NCI-H2107 treated with DMSO at 0.1 percent for 48 hours (cell line): Measurements from ENCODE around the gene FIGN.

Source experiments
- DNase-seq: peaks from one replicate; lab custom pipeline; 2025; ENCODE audit not compliant: unreplicated experiment; lab: John Stamatoyannopoulos, UW

Gene FIGN

DNA sequence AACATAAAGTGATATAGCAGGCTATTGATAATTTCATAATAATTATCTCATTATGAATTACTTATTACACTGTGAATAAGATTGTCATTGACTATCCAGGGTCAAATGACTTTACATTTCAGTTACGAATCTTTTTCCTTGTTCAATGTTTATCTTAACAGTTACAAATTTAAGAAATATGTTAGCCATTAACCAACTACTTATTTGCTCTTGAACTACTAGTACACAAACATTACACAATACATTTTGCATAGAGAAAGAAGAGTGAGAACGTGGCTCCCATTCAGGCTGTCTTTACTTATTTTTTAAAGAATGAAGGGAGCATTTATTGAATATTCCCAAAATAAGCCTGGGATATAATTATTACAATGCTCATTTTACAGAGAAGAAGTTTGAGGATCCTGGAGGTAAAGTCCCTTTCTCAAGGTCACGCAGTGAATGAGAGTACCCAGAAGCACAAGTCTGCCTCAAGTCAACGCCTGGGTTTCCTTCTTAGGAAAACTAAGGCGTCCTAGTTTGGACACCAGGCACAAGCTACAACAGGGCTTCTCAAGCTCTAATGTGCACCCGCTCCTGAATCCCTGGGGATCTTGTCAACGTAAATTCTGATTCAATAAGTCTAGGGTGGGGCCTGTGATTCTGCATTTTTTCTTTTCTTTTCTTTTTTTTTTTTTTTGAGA, 164.2 kb downstream of the FIGN start:
- DNase-seq: no peak

DNA sequence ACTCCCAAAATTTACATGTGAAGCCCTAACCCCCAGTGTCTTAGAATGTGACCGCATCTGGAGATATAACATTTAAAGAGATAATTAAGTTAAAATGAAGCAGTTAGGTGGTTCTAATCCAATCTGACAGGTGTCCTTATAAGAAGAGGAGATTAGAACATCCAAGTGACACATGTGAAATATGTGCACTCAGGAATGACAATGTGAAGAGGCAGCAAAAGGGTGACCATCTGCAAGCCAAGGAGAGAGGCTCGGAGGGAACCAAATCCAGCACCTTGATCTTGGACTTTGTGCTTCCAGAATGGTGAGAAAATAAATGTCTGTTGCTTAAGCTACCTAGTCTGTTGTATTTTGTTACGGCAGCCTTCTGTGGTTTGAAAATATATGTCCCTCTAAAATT, 165.4 kb downstream of the FIGN start:
- no peak for DNase-seq

DNA sequence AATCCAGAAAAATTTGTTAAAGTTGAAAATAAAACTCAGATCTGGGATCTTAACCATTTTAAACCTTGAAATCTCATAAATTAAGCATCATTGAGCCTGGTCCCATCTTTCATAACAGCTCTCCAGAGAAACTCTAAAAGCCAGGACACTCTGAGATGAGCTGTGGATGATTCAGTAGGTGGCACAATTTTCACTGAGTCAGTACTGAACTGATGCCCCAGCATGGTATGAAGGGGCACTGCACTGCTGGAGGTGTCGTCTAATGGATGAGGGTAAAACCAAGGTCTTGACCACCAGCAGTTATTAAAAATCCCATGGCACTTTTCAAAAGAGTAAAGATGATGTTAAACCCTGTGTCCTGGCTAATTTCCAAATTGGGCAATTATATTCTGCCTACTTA, 170.6 kb downstream of the FIGN start:
- no peak for DNase-seq

GRCh38 chr2:163564236-163564635, 171.6 kb downstream of the FIGN start:
- no peak for DNase-seq

GRCh38 chr2:163563336-163563735, 172.5 kb downstream of the FIGN start:
- DNase-seq: no peak

- DNase-seq: no peak
These were observed 177.4 kb downstream of the FIGN start for GRCh38 chr2:163558251-163559021.

GRCh38 chr2:163556511-163556910, 179.3 kb downstream of the FIGN start:
- no peak for DNase-seq

- DNase-seq: no peak
These were observed 180.9 kb downstream of the FIGN start for GRCh38 chr2:163554864-163555263.

DNA sequence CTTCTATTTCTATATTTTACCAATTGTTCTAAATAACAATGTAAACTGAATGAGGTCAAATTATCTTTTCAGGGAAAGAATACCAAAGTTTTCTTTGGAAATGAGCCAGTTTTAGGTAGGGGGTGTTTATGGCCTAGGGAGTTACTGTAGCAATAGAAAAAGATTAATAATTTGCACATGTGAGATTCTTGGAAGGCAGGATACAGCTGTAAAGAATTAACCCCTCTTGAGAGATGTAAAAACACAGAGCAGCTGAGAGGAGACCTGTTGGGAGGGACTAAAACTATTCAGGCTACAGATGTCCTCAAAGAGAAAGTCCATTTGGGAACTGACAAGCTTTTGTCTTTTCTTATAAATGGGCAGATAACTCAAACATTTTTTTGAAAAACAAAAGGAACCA, 182.2 kb downstream of the FIGN start:
- no peak for DNase-seq

GRCh38 chr2:163552758-163553157, 183.1 kb downstream of the FIGN start:
- DNase-seq: no peak

DNA sequence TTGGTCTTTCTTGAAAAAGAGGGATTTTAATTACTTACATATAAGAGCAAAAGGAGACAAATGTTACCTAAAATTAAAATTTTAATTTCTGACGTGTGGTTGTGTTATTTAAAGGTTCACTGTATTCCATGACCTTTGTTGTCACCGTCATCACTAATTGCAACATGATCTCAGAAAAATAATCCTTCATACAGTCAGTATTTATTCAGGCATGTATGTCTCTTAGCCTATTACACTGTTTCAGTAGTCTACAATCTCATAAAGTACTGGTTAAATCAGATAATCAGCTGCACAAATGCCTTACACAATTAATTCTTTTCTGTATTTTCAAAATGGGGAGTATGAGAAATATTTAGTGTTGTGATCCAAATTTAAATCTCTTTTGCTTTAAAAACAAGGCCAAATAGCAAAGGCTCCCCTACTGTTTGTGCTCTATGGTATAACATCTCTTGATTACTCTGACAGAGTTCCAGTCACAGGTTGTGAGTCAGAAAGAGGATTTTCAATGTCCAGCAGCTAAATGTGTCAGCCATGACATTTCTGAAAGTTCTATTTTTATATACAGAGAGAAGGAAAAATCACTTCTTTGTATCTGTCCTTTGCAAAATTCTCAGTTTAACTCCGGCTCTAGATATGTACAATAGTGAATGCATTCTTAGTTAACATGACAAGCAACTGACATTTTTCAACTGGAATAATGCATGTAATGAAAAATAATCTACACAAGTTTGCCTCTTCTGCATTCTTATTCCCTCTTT, 184.0 kb downstream of the FIGN start:
- no peak for DNase-seq

DNA sequence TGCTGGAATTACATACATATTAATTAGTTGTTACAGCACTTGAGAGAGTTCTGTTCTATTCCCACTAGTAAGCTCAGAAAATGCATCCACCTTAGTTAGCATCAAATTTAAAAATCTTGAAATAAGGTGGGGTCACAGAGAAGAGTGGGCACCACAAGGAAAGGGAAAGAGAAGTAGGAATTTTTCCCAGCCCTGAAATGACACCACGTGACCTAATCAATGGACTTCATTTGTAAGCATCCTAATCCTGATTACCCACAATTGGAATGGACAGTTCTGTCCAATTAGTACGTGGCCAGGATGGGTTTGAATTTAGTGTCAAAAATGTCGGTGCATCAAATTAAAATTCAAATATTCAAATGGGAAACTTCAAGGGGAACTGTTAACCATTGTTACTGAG, 186.8 kb downstream of the FIGN start:
- DNase-seq: no peak
